ENCODE results near the gene EVA1B.

EVA1B gene

DNA sequence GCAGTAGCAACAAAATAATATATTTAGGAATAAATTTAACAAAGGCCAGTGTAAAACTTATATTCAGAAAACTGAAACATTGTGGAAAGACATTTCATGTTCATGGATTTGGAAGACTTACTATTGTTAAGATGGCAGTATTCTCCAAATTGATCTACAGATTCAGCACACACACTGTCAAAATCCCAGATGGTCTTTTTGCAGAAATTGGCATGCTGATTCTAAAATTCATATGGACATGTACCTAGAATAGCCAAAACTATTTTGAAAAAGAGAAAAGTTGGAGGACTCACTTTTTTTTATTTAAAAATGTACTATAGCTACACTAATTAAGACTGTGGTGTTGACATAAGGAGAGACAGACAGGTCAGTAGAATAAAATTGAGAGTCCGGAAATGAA lies 49.2 kb downstream of the EVA1B start:
- no peak for DNase-seq

- DNase-seq, result no peak
Measured at GRCh38 chr1:36273024-36273423, 50.4 kb downstream of the EVA1B start.
